Neural progenitor cell (in vitro differentiated cells): ENCODE data around the gene SPOP. TPM values are rescaled to one million over a fixed set of nuclear protein-coding genes. Genes with fewer than 3 reads are reported as not detected.

ENCODE experiments used
- DNase-seq: peaks from one replicate; pipeline ENCODE4 v3.0.0-alpha.2; 2016; ENCODE audit warnings: low spot score
- H2AFZ ChIP-seq: fragments of 200-600 bp; sonication (generic); replicated peaks from 2 replicates; pipeline ENCODE4 v1.6.1; 2016; ENCODE audit warnings: antibody characterized with exemption
- H3F3A ChIP-seq: fragments of 200-600 bp; sonication (generic); 2 replicates; pipeline ENCODE4 v1.6.1; 2016; ENCODE audit warnings: antibody characterized with exemption, low read depth
- H3K27ac ChIP-seq: fragments of 200-600 bp; sonication (generic); 2 replicates; pipeline ENCODE4 v1.5.1; 2016; ENCODE audit warnings: mild to moderate bottlenecking
- H3K27me3 ChIP-seq: fragments of 200-600 bp; sonication (generic); 2 replicates; pipeline ENCODE4 v1.6.1; 2016; ENCODE audit warnings: mild to moderate bottlenecking, moderate library complexity
- H3K36me3 ChIP-seq: fragments of 200-600 bp; sonication (generic); 2 replicates; pipeline ENCODE4 v1.5.1; 2016
- H3K4me1 ChIP-seq: fragments of 200-600 bp; sonication (generic); 2 replicates; pipeline ENCODE4 v1.6.1; 2016; ENCODE audit warnings: mixed run types
- H3K4me2 ChIP-seq: fragments of 200-600 bp; sonication (generic); 2 replicates; pipeline ENCODE4 v1.6.1; 2016
- H3K4me3 ChIP-seq: fragments of 200-600 bp; sonication (generic); 2 replicates; pipeline ENCODE4 v1.5.1; 2016
- H3K79me2 ChIP-seq: fragments of 200-600 bp; sonication (generic); 2 replicates; pipeline ENCODE4 v1.6.1; 2016; ENCODE audit warnings: low read depth
- H3K9ac ChIP-seq: fragments of 200-600 bp; sonication (generic); 2 replicates; pipeline ENCODE4 v1.6.1; 2016
- H3K9me3 ChIP-seq: fragments of 200-600 bp; sonication (generic); 2 replicates; pipeline ENCODE4 v1.5.1; 2016; ENCODE audit warnings: low read depth
- H4K20me1 ChIP-seq: fragments of 200-600 bp; sonication (generic); 2 replicates; pipeline ENCODE4 v1.6.1; 2016; ENCODE audit warnings: low read depth
- H3K27ac Mint-ChIP-seq: 3 replicates; pipeline ENCODE4 v1.8.0; 2021; ENCODE audit warnings: mixed read lengths
- H3K27me3 Mint-ChIP-seq: 2 replicates; pipeline ENCODE4 v1.8.0; 2022; ENCODE audit warnings: low read depth, mild to moderate bottlenecking, inconsistent platforms, moderate library complexity, mixed read lengths; ENCODE audit not compliant: insufficient read depth
- H3K36me3 Mint-ChIP-seq: 3 replicates; pipeline ENCODE4 v1.8.0; 2021; ENCODE audit warnings: mixed read lengths
- H3K4me1 Mint-ChIP-seq: 3 replicates; pipeline ENCODE4 v1.8.0; 2021; ENCODE audit warnings: mixed read lengths
- H3K4me3 Mint-ChIP-seq: 3 replicates; pipeline ENCODE4 v1.8.0; 2021; ENCODE audit warnings: mild to moderate bottlenecking, moderate library complexity, mixed read lengths
- H3K9me3 Mint-ChIP-seq: 3 replicates; pipeline ENCODE4 v1.8.0; 2020; ENCODE audit warnings: mixed read lengths
- EZH2 ChIP-seq: fragments of 200-600 bp; sonication (generic); IDR thresholded peaks from 2 replicates; pipeline ENCODE4 v1.6.1; 2017; ENCODE audit warnings: antibody characterized with exemption, mild to moderate bottlenecking, moderate library complexity
- EZH2phosphoT487 ChIP-seq: fragments of 200-600 bp; sonication (generic); IDR thresholded peaks from 2 replicates; pipeline ENCODE4 v1.6.1; 2017; ENCODE audit warnings: antibody characterized with exemption
- total RNA-seq: library from RNA; depleted of rRNA; stranded (reverse); fragments of >200 nt; gene quantifications from 2 replicates; pipeline ENCODE4 v1.2.3, GENCODE V29; 2015; ENCODE audit warnings: low replicate concordance
- TF ChIP-seq, protein P1 (sequence below): fragments of 200-600 bp; sonication (generic); IDR thresholded peaks from 2 replicates; pipeline ENCODE4 v1.5.1; 2017; ENCODE audit warnings: antibody characterized with exemption, mild to moderate bottlenecking

The SPOP gene
- total RNA-seq, 1 donor from 2014 or later, result 40.3 TPM

DNA sequence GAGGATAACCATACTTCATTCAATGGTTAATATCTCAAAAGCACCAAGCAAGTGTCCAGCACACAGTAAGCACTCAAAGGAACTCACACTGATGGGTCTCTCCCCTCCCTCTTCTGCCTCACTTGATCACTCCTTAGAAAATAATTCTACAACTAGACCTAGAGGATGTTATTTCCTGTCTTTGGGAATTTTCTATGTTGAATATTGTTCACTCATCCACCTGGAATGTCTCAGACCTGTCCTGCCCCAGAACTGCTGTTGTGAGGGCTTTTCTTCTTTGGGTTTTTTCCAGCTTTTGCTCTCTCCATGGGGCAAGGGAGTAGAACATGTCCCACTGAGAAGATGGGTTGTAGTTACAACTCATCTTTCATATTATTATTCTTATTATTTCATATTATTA is 76.9 kb downstream of the SPOP start:
- Histone ChIP-seq H3K27ac (no peak overlapping the region), H4K20me1 (peaks cover 34% of the 10 kb centered on the region), H3K4me2 (no peak overlapping the region), H3K36me3 (no peaks in the 10 kb centered on the region), H3K27me3 (no peaks in the 10 kb centered on the region), H3K9me3 (no peaks in the 10 kb centered on the region), H3F3A (peaks cover 41% of the 10 kb centered on the region), H2AFZ (no peak overlapping the region), H3K4me1 (peaks cover 60% of the 10 kb centered on the region), H3K4me3 (no peak overlapping the region), H3K9ac (no peak overlapping the region), H3K79me2 (no peaks in the 10 kb centered on the region)
- no peak for DNase-seq
- no peak overlapping the region for H3K4me3 Mint-ChIP-seq
- no peak overlapping the region for H3K27ac Mint-ChIP-seq
- no peaks in the 10 kb centered on the region for H3K9me3 Mint-ChIP-seq
- H3K27me3 Mint-ChIP-seq, result peaks cover 2% of the 10 kb centered on the region
- no peaks in the 10 kb centered on the region for H3K4me1 Mint-ChIP-seq
- peaks cover 27% of the 10 kb centered on the region for H3K36me3 Mint-ChIP-seq
- no peak for TF ChIP-seq EZH2phosphoT487
- TF ChIP-seq EZH2, result no peak
- TF ChIP-seq, protein P1, sequence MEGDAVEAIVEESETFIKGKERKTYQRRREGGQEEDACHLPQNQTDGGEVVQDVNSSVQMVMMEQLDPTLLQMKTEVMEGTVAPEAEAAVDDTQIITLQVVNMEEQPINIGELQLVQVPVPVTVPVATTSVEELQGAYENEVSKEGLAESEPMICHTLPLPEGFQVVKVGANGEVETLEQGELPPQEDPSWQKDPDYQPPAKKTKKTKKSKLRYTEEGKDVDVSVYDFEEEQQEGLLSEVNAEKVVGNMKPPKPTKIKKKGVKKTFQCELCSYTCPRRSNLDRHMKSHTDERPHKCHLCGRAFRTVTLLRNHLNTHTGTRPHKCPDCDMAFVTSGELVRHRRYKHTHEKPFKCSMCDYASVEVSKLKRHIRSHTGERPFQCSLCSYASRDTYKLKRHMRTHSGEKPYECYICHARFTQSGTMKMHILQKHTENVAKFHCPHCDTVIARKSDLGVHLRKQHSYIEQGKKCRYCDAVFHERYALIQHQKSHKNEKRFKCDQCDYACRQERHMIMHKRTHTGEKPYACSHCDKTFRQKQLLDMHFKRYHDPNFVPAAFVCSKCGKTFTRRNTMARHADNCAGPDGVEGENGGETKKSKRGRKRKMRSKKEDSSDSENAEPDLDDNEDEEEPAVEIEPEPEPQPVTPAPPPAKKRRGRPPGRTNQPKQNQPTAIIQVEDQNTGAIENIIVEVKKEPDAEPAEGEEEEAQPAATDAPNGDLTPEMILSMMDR, result no peak

DNA sequence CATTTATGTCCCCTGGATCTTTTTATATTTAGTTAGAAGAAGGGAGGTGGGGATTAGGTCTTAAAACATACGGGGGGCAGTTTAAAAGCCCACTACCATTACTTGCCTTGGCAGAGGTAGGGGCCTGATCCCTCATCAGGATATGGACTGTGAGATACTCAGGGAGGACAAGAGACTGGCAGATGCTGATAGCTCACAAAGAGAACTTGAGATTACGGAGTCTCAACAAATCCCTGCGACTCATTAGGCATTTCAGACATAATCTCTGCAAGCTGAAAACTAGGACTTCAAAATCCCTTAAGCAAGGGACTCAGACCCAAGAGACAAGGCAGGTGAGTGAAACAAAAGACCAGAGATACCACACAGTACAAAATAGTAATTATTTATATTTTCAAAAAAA is 79.0 kb downstream of the SPOP start:
- Mint-ChIP-seq H3K27me3 (peaks cover 2% of the 10 kb centered on the region), H3K27ac (no peak overlapping the region), H3K36me3 (peaks cover 20% of the 10 kb centered on the region), H3K9me3 (no peaks in the 10 kb centered on the region), H3K4me3 (no peak overlapping the region), H3K4me1 (no peaks in the 10 kb centered on the region)
- Histone ChIP-seq H2AFZ (no peak overlapping the region), H3K9ac (no peak overlapping the region), H3K4me3 (no peak overlapping the region), H3K4me1 (peaks cover 45% of the 10 kb centered on the region), H3K9me3 (no peaks in the 10 kb centered on the region), H3K36me3 (no peaks in the 10 kb centered on the region), H3K27me3 (no peaks in the 10 kb centered on the region), H3K27ac (no peak overlapping the region), H3K79me2 (no peaks in the 10 kb centered on the region), H4K20me1 (peaks cover 27% of the 10 kb centered on the region), H3F3A (peaks cover 23% of the 10 kb centered on the region), H3K4me2 (no peak overlapping the region)
- TF ChIP-seq, protein P1, result no peak
- no peak for TF ChIP-seq EZH2
- no peak for TF ChIP-seq EZH2phosphoT487
- peak; percentile 30 for DNase-seq

DNA sequence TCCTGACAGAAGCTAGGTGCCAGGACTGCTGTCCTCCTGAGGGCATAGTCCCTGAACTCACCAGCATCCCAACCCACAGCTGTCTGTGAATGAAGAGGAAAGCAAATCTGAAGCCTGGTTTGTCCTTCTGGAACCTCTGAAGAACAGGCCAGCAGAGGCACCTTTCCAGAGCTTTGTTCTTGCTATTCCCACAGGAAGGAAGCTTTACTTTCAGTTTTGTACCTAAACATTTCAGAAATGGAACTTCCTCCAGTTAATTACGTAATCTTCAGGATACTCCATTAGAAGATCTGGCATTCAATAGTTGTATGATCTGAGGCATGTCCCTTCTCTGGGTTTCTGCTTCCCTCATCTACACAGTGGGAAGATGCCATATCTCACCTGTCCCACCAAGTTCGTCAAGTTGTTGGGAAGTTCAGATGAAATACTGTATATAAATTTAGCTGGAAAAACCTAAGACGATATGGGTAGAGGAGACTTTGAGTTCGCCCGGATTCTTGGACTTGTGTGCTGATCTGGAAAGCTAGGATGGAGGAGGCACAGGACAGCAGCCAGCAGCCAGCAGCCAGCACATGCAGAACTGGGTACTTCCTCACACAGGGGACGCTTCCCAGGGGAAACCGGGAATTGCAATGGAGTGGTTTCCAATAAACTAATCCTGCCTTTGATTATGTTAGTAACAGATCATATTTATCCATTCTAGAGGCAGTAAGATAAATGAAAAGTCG is 79.8 kb downstream of the SPOP start:
- peaks cover 19% of the 10 kb centered on the region for H4K20me1 ChIP-seq
- H3K4me1 ChIP-seq, result peaks cover 37% of the 10 kb centered on the region
- no peak overlapping the region for H3K27ac Mint-ChIP-seq
- H2AFZ ChIP-seq, result no peak overlapping the region
- H3F3A ChIP-seq, result peaks cover 15% of the 10 kb centered on the region
- no peaks in the 10 kb centered on the region for H3K9me3 ChIP-seq
- no peaks in the 10 kb centered on the region for H3K79me2 ChIP-seq
- H3K9ac ChIP-seq, result no peak overlapping the region
- H3K4me3 ChIP-seq, result no peak overlapping the region
- H3K4me3 Mint-ChIP-seq, result no peak overlapping the region
- TF ChIP-seq, protein P1, result no peak
- TF ChIP-seq EZH2phosphoT487 (no peak), EZH2 (no peak)
- H3K27me3 ChIP-seq, result no peaks in the 10 kb centered on the region
- H3K27me3 Mint-ChIP-seq, result peaks cover 2% of the 10 kb centered on the region
- no peak for DNase-seq
- no peaks in the 10 kb centered on the region for H3K9me3 Mint-ChIP-seq
- H3K4me1 Mint-ChIP-seq, result no peaks in the 10 kb centered on the region
- no peak overlapping the region for H3K27ac ChIP-seq
- no peaks in the 10 kb centered on the region for H3K36me3 ChIP-seq
- peaks cover 19% of the 10 kb centered on the region for H3K36me3 Mint-ChIP-seq
- no peak overlapping the region for H3K4me2 ChIP-seq
